ENCODE results near the gene ANAPC4. TPM values are rescaled to one million over a fixed set of nuclear protein-coding genes. Genes with fewer than 3 reads are reported as not detected.

The ANAPC4 gene
- total and polyA plus RNA-seq, 2 of the 8 experiments (the other 6 are each of a cell fraction or from before 2014, with no cell fraction given) = 8.7 to 31.6 TPM

GRCh38 chr4:25417014-25417413, 40.0 kb downstream of the ANAPC4 start:
- DNase-seq (ENCODE audit: low read depth in 1 of 2, low spot score in 2 of 2) (no peak), FAIRE-seq (no peak)
- H4K91ac ChIP-seq (replicated peaks; ENCODE audit: insufficient read length, low read length) = no peak overlapping the region
- H3K18ac ChIP-seq (ENCODE audit: extremely low read depth, low read length) = no peak overlapping the region
- no peak overlapping the region for H3K4ac ChIP-seq (replicated peaks; ENCODE audit: insufficient read length, low read depth, low read length)
- H3K27me3 ChIP-seq (replicated peaks in 1 of 4; ENCODE audit: control insufficient read depth in 3 of 4, extremely low read depth in 1 of 4, insufficient read depth in 3 of 4, low read length in 3 of 4) = peaks cover 0 to 1% (median 0%) of the 10 kb centered on the region in 4 experiments; a peak in 1 of 7 replicates
- no peak overlapping the region for H2AK5ac ChIP-seq (ENCODE audit: low read depth, low read length)
- no peak overlapping the region for H3K9ac ChIP-seq (replicated peaks in 1 of 4; ENCODE audit: extremely low read depth in 1 of 4, low read depth in 3 of 4, low read length in 3 of 4)
- H3K9me3 ChIP-seq (ENCODE audit: insufficient read depth in 2 of 2, low read depth in 1 of 2, low read length in 1 of 2) = no peaks in the 10 kb centered on the region
- no peaks in the 10 kb centered on the region for H4K20me1 ChIP-seq (replicated peaks in 1 of 2; ENCODE audit: control insufficient read depth in 1 of 2, insufficient read depth in 2 of 2, low read length in 2 of 2)
- no peak overlapping the region for H3K14ac ChIP-seq (ENCODE audit: insufficient read length)
- H3K4me1 ChIP-seq (replicated peaks in 1 of 4; ENCODE audit: control insufficient read depth in 3 of 4, insufficient read depth in 4 of 4, low read length in 3 of 4) = no peaks in the 10 kb centered on the region
- no peaks in the 10 kb centered on the region for H3K79me1 ChIP-seq (ENCODE audit: low read depth, low read length)
- no peak overlapping the region for H2BK12ac ChIP-seq (ENCODE audit: low read depth, low read length)
- no peak overlapping the region for H3K23ac ChIP-seq (ENCODE audit: insufficient read length)
- no peak overlapping the region for H2BK15ac ChIP-seq (ENCODE audit: low read length)
- CTCF ChIA-PET (ENCODE audit: partially characterized antibody) = interaction anchor here (1.1 kb wide), 2 partner anchors 11 to 351 kb away, joined by 3 to 4 read pairs; no protein-coding TSS in a partner anchor
- no peaks in the 10 kb centered on the region for H3K23me2 ChIP-seq (ENCODE audit: low read depth, low read length)
- H3K4me3 ChIP-seq (ENCODE audit: extremely low read depth in 1 of 4, insufficient read depth in 2 of 4, low read depth in 3 of 4, low read length in 4 of 4) = no peak overlapping the region
- H3K27ac ChIP-seq (ENCODE audit: low read depth, low read length) = no peak overlapping the region
- no peak overlapping the region for H2BK20ac ChIP-seq (ENCODE audit: low read length)
- POLR2A ChIA-PET (ENCODE audit: partially characterized antibody) = interaction anchor here (1.1 to 1.3 kb wide), 2 partner anchors 14 to 39 kb away, joined by 3 to 4 read pairs; no protein-coding TSS in a partner anchor
- H3K79me2 ChIP-seq (ENCODE audit: control insufficient read depth in 1 of 2, insufficient read depth in 2 of 2, low read length in 2 of 2) = no peaks in the 10 kb centered on the region
- H3K56ac ChIP-seq (replicated peaks; ENCODE audit: insufficient read length, low read depth, low read length) = no peak overlapping the region
- no peak overlapping the region for H2BK5ac ChIP-seq (ENCODE audit: low read depth, low read length)
- H2AFZ ChIP-seq (ENCODE audit: low read length) = no peak overlapping the region
- WGBS, 2 experiments (ENCODE audit: extremely low coverage in 1 of 2, insufficient coverage in 1 of 2, insufficient read length in 1 of 2, insufficient replicate concordance in 2 of 2, low coverage in 1 of 2, low lambda C conversion rate in 2 of 2, missing lambda C conversion rate in 1 of 2) = 97% methylated on average over 2 of the region's 2 CpGs; no CpG with 5 or more reads in 1 of the 2 experiments
- no peak overlapping the region for H4K8ac ChIP-seq (ENCODE audit: extremely low read depth, insufficient read depth, low read length)
- H2BK120ac ChIP-seq (replicated peaks; ENCODE audit: low read depth, low read length) = no peak overlapping the region
- H4K5ac ChIP-seq (ENCODE audit: insufficient read length, low read depth, low read length) = no peak overlapping the region
- H3K36me3 ChIP-seq (ENCODE audit: control insufficient read depth in 2 of 4, insufficient read depth in 4 of 4, low read length in 3 of 4) = peaks cover 7 to 55% (median 16%) of the 10 kb centered on the region in 4 experiments; a peak in 7 of 8 replicates
- H3K4me2 ChIP-seq (ENCODE audit: insufficient read depth in 1 of 2, low read depth in 2 of 2, low read length in 2 of 2) = no peak overlapping the region
- TF ChIP-seq EZH2 (IDR thresholded peaks at IDR 0.05; ENCODE audit: low read depth, low read length, severe bottlenecking) (no peak), SAP30 (IDR thresholded peaks at IDR 0.05; ENCODE audit: insufficient read depth, insufficient replicate concordance, low read length) (no peak), HDAC2 (IDR thresholded peaks at IDR 0.05; ENCODE audit: borderline replicate concordance in 1 of 2, low read depth in 2 of 2, low read length in 2 of 2) (no peak), TBP (IDR thresholded peaks at IDR 0.05; ENCODE audit: low read depth, low read length) (no peak), ATF2 (IDR thresholded peaks at IDR 0.05; ENCODE audit: low read length) (no peak), SP2 (IDR thresholded peaks at IDR 0.05; ENCODE audit: low read length) (no peak), BACH1 (IDR thresholded peaks at IDR 0.05; ENCODE audit: low read length) (no peak), RFX5 (IDR thresholded peaks at IDR 0.05; ENCODE audit: borderline replicate concordance, low read depth, low read length) (no peak), SIX5 (IDR thresholded peaks at IDR 0.05; ENCODE audit: low read depth, low read length) (no peak), JUN (IDR thresholded peaks at IDR 0.05; ENCODE audit: low read depth, low read length) (no peak), JUND (IDR thresholded peaks at IDR 0.05; ENCODE audit: low read length) (no peak), SUZ12 (IDR thresholded peaks at IDR 0.05; ENCODE audit: low read length) (no peak), TCF12 (IDR thresholded peaks at IDR 0.05; ENCODE audit: low read depth, low read length) (no peak)

Measured in H1 (cell line).